IMR-90 (cell line): ENCODE data around the gene DENND1A. TPM values are rescaled to one million over a fixed set of nuclear protein-coding genes. Genes with fewer than 3 reads are reported as not detected.

Experiments
- ATAC-seq: fragments of 200-7000 bp; cut with Tn5 transposase; 2 replicates; pipeline ENCODE4 v1.9.1; 2020; ENCODE audit warnings: low read depth, mild to moderate bottlenecking, moderate library complexity
- BruUV-seq: library from RNA; stranded (reverse); fragments of 400-500 nt; replicated peaks from 2 replicates; lab custom pipeline; 2021; lab: Mats Ljungman, UMichigan
- CTCF ChIA-PET: fragments of 300-600 bp; formaldehyde crosslinking; extraction: SDS; loops from one replicate; lab custom pipeline; 2021; ENCODE audit warnings: antibody characterized with exemption; lab: Yijun Ruan, JAX
- POLR2A ChIA-PET: fragments of 300-600 bp; sonication (Branson Sonifier 250); formaldehyde crosslinking; loops from one replicate; lab custom pipeline; 2022; ENCODE audit warnings: antibody characterized with exemption; ENCODE audit not compliant: unreplicated experiment; lab: Charles Lee
- DNase-seq: peaks from one replicate; pipeline ENCODE4 v3.0.0; 2013
- H2AFZ ChIP-seq: replicated peaks from 2 replicates; pipeline ENCODE3; 2013; ENCODE audit warnings: low read length, mild to moderate bottlenecking; ENCODE audit not compliant: poor library complexity
- H2AK5ac ChIP-seq: 2 replicates; pipeline ENCODE4 v1.6.1; 2013; ENCODE audit warnings: low read depth, low read length, inconsistent platforms
- H2AK9ac ChIP-seq: replicated peaks from 2 replicates; pipeline ENCODE3; 2013; ENCODE audit warnings: mild to moderate bottlenecking, low read depth, low read length, moderate library complexity; ENCODE audit not compliant: poor library complexity
- H2BK120ac ChIP-seq: 2 replicates; pipeline ENCODE4 v1.6.1; 2013; ENCODE audit warnings: low read depth, low read length, inconsistent platforms
- H2BK15ac ChIP-seq: 3 replicates; pipeline ENCODE4 v1.6.1; 2013; ENCODE audit warnings: low read depth, low read length, inconsistent platforms
- H2BK20ac ChIP-seq: 2 replicates; pipeline ENCODE4 v1.6.1; 2013; ENCODE audit warnings: low read depth, mild to moderate bottlenecking, inconsistent platforms, low read length, moderate library complexity
- H2BK5ac ChIP-seq: 2 replicates; pipeline ENCODE4 v1.6.1; 2013; ENCODE audit warnings: mild to moderate bottlenecking, low read depth, low read length, inconsistent platforms; ENCODE audit not compliant: poor library complexity, severe bottlenecking
- H3K14ac ChIP-seq: replicated peaks from 2 replicates; pipeline ENCODE4 v1.6.1; 2013; ENCODE audit warnings: low read depth, low read length, inconsistent platforms
- H3K18ac ChIP-seq: 2 replicates; pipeline ENCODE4 v1.6.1; 2013; ENCODE audit warnings: low read depth, low read length, control low read depth
- H3K23ac ChIP-seq: 2 replicates; pipeline ENCODE4 v1.6.1; 2013; ENCODE audit warnings: low read depth, low read length, inconsistent platforms
- H3K27ac ChIP-seq: 2 replicates; pipeline ENCODE4 v1.5.1; 2013; ENCODE audit warnings: mild to moderate bottlenecking, control low read depth, low read length; ENCODE audit not compliant: insufficient read depth
- H3K27me3 ChIP-seq: 2 replicates; pipeline ENCODE4 v1.6.1; 2013; ENCODE audit warnings: low read length; ENCODE audit not compliant: control insufficient read depth, insufficient read depth
- H3K36me3 ChIP-seq: 2 replicates; pipeline ENCODE4 v1.6.1; 2013; ENCODE audit warnings: low read length, mixed read lengths; ENCODE audit not compliant: control insufficient read depth, insufficient read depth
- H3K4ac ChIP-seq: 2 replicates; pipeline ENCODE4 v1.6.1; 2013; ENCODE audit warnings: low read depth, low read length, inconsistent platforms
- H3K4me1 ChIP-seq: 2 replicates; pipeline ENCODE4 v1.6.1; 2013; ENCODE audit warnings: low read length, mixed read lengths; ENCODE audit not compliant: control insufficient read depth, insufficient read depth
- H3K4me2 ChIP-seq: 2 replicates; pipeline ENCODE4 v1.6.1; 2013; ENCODE audit warnings: low read depth, mild to moderate bottlenecking, control low read depth, low read length, moderate library complexity
- H3K4me3 ChIP-seq: 2 replicates; pipeline ENCODE4 v1.5.1; 2013; ENCODE audit warnings: low read depth, mild to moderate bottlenecking, control low read depth, low read length, moderate library complexity; ENCODE audit not compliant: insufficient read depth
- H3K56ac ChIP-seq: 2 replicates; pipeline ENCODE4 v1.6.1; 2013; ENCODE audit warnings: low read length, inconsistent platforms; ENCODE audit not compliant: insufficient read depth; ENCODE audit errors: extremely low read depth
- H3K79me1 ChIP-seq, 2 experiments: 2 replicates each; pipeline ENCODE4 v1.6.1; 2013; ENCODE audit warnings: low read length in 2 of 2, inconsistent platforms in 1 of 2, low read depth in 1 of 2
- H3K9ac ChIP-seq: 2 replicates; pipeline ENCODE4 v1.6.1; 2013; ENCODE audit warnings: low read depth, low read length, control low read depth
- H3K9me1 ChIP-seq: 2 replicates; pipeline ENCODE4 v1.6.1; 2013; ENCODE audit warnings: low read length, inconsistent platforms; ENCODE audit not compliant: insufficient read depth
- H3K9me3 ChIP-seq: 2 replicates; pipeline ENCODE4 v1.6.1; 2013; ENCODE audit warnings: low read length; ENCODE audit not compliant: control insufficient read depth, insufficient read depth
- H4K20me1 ChIP-seq: 2 replicates; pipeline ENCODE4 v1.6.1; 2013; ENCODE audit warnings: low read length, inconsistent platforms; ENCODE audit not compliant: insufficient read depth
- H4K5ac ChIP-seq: 2 replicates; pipeline ENCODE4 v1.6.1; 2013; ENCODE audit warnings: mild to moderate bottlenecking, low read depth, low read length, control low read depth
- H4K8ac ChIP-seq, 2 experiments: 2 replicates each; pipeline ENCODE4 v1.6.1; 2013; ENCODE audit warnings: low read depth in 2 of 2, low read length in 2 of 2, control low read depth in 1 of 2, inconsistent platforms in 1 of 2
- H4K91ac ChIP-seq: 2 replicates; pipeline ENCODE4 v1.6.1; 2013; ENCODE audit warnings: low read depth, low read length, inconsistent platforms; ENCODE audit not compliant: insufficient read depth
- BHLHE40 ChIP-seq: fragments of 150-350 bp; IDR thresholded peaks from 2 replicates; pipeline ENCODE4 v1.6.1; 2016; ENCODE audit warnings: mild to moderate bottlenecking, low read depth, low read length
- MAZ ChIP-seq: IDR thresholded peaks from 2 replicates; pipeline ENCODE4 v1.6.1; 2012; ENCODE audit warnings: low read depth, mild to moderate bottlenecking, low read length, improper control_type of control experiment, moderate library complexity, borderline replicate concordance
- MXI1 ChIP-seq: IDR thresholded peaks from 2 replicates; pipeline ENCODE4 v1.6.1; 2012; ENCODE audit warnings: low read depth, mild to moderate bottlenecking, low read length, moderate library complexity, borderline replicate concordance
- WGBS, 2 experiments: methylation state at CpG; one replicate each; pipeline versions ENCODE4 v1.1.5 to v1.1.7; 2013; ENCODE audit warnings: missing lambda C conversion rate in 2 of 2; ENCODE audit not compliant: insufficient read length in 1 of 2; ENCODE audit errors: extremely low coverage in 2 of 2; 5-methylcytosine and 5-hydroxymethylcytosine counted together
- dilution Hi-C: fragments of 300-500 bp; cut with HindIII; formaldehyde crosslinking; loops from one replicate; pipeline ENCODE4 v1.14.3; 2018; ENCODE audit warnings: low sequenced_read_pairs; ENCODE audit not compliant: unreplicated experiment
- in situ Hi-C: fragments of 300-500 bp; cut with MboI; formaldehyde crosslinking; loops from 3 replicates; pipeline ENCODE4 v1.14.3; 2019; ENCODE audit warnings: low sequenced_read_pairs, inconsistent platforms, mixed read lengths
- intact Hi-C: fragments of 100-400 bp; cut with micrococcal nuclease; formaldehyde crosslinking; loops from 2 replicates; pipeline ENCODE4 v1.10.0; 2022
- polyA plus RNA-seq, 3 experiments: library from polyadenylated mRNA; depleted of rRNA; stranded (reverse); fragments of >200 nt; gene quantifications; 2 replicates each; pipeline ENCODE4 v1.2.3, GENCODE V29; 2012; ENCODE audit warnings: low replicate concordance in 1 of 3
- total RNA-seq: library from RNA; depleted of rRNA; stranded (reverse); fragments of >200 nt; gene quantifications from 2 replicates; pipeline ENCODE4 v1.2.3, GENCODE V29; 2012
- TF ChIP-seq, protein P1 (sequence below): fragments of 150-350 bp; IDR thresholded peaks from 2 replicates; pipeline ENCODE4 v1.6.1; 2017; ENCODE audit warnings: mild to moderate bottlenecking, antibody characterized with exemption, low read length, low read depth

The DENND1A gene
- total and polyA plus RNA-seq, 2 of the 4 experiments (the other 2 are of a cell fraction), result 21.4 to 27.6 TPM

DNA sequence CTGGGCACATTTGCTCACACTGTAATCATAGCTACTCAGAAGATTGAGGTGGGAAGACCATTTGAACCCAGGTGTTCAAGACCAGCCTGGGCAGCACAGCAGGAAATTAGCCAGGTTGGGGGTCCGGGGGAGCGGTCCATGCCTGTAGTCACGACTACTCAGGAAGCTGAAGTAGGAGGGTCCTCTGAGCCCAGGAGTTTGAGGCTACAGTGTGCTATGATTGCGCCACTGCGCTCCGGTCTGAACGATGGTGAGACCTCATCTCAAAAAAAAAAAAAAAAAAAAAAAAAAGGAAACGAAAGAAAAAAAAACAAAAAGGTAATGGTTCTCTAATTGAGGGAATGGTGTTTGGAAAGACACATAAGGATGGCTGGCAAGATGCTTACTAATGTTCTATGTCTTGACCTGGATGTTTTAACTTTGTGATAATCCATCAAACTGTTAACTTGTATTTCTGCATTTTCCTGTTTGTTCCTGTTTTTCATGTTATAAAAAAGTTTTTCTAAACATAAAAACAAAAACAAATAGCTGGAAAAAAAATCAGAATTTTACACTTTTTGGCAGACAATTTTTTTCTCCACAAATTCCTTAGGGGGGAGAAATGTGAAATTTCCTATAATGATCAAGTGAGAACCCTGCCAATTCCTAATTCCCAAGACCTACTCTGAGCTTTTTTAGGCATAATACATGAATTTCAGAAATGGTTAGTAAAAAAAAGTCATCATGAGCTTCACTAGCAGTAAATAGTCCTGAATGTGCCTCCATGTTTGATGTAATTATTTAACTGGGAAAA is 96.9 kb downstream of the DENND1A start:
- ATAC-seq (no peak), DNase-seq (no peak)
- no peak overlapping the region for H3K23ac ChIP-seq
- CTCF ChIA-PET, result no interaction called here
- no peak overlapping the region for H3K27ac ChIP-seq
- no peak overlapping the region for H3K4ac ChIP-seq
- H2BK120ac ChIP-seq, result no peak overlapping the region
- no peak overlapping the region for H4K91ac ChIP-seq
- H2AFZ ChIP-seq, result no peak overlapping the region
- H2BK15ac ChIP-seq, result no peak overlapping the region
- H3K9ac ChIP-seq, result no peak overlapping the region
- dilution Hi-C loops (no loop called here), in situ Hi-C loops (no loop called here), intact Hi-C loops (no loop called here)
- no peaks in the 10 kb centered on the region for H3K36me3 ChIP-seq
- no peak overlapping the region for H2BK5ac ChIP-seq
- no peaks in the 10 kb centered on the region for H3K27me3 ChIP-seq
- no peak overlapping the region for H3K14ac ChIP-seq
- peaks cover 5% of the 10 kb centered on the region; the same call in 1 of the 2 replicates for H3K9me3 ChIP-seq
- no TSS peak for BruUV-seq
- H3K4me2 ChIP-seq, result no peak overlapping the region
- H4K20me1 ChIP-seq, result no peaks in the 10 kb centered on the region
- H3K18ac ChIP-seq, result no peak overlapping the region
- no peaks in the 10 kb centered on the region for H3K9me1 ChIP-seq
- H2BK20ac ChIP-seq, result no peak overlapping the region
- no peak overlapping the region for H2AK9ac ChIP-seq
- no peak overlapping the region for H3K4me3 ChIP-seq
- H4K5ac ChIP-seq, result no peak overlapping the region
- no peak overlapping the region for H3K56ac ChIP-seq
- POLR2A ChIA-PET, result no interaction called here
- H4K8ac ChIP-seq, result no peak overlapping the region
- no peaks in the 10 kb centered on the region for H3K4me1 ChIP-seq
- no CpG with 5 or more reads among the region's 8 CpGs for WGBS, 2 experiments
- H2AK5ac ChIP-seq, result no peak overlapping the region
- TF ChIP-seq BHLHE40 (no peak), MXI1 (no peak), MAZ (no peak)
- TF ChIP-seq, protein P1, sequence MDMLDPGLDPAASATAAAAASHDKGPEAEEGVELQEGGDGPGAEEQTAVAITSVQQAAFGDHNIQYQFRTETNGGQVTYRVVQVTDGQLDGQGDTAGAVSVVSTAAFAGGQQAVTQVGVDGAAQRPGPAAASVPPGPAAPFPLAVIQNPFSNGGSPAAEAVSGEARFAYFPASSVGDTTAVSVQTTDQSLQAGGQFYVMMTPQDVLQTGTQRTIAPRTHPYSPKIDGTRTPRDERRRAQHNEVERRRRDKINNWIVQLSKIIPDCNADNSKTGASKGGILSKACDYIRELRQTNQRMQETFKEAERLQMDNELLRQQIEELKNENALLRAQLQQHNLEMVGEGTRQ, result no peak
- H3K79me1 ChIP-seq, result peaks cover 12% of the 10 kb centered on the region in 2 experiments; a peak in 3 of 4 replicates
